CD14-positive monocyte (primary cell): Measurements from ENCODE around the gene DERL2. TPM values are rescaled to one million over a fixed set of nuclear protein-coding genes. Genes with fewer than 3 reads are reported as not detected.

Experiments
- DNase-seq, 3 donors: peaks; one replicate each; pipeline ENCODE4 v3.0.0-alpha.2; 2011 to 2022
- H2AFZ ChIP-seq: 2 replicates; pipeline ENCODE4 v1.6.0; 2012; ENCODE audit warnings: mild to moderate bottlenecking, low read depth, low read length, inconsistent platforms; ENCODE audit not compliant: insufficient read depth, poor library complexity, severe bottlenecking
- H3K27ac ChIP-seq, 2 donors: 1 replicate in 1 of 2; 2 replicates in 1 of 2; pipeline ENCODE4 v1.5.1; 2012 to 2013; ENCODE audit warnings: low read length in 2 of 2, control low read depth in 1 of 2, inconsistent platforms in 1 of 2, low read depth in 1 of 2, mild to moderate bottlenecking in 1 of 2
- H3K27me3 ChIP-seq, 2 donors: one replicate each; pipeline versions ENCODE4 v1.6.0 to v1.6.1; 2011 to 2013; ENCODE audit warnings: low read length in 2 of 2; ENCODE audit not compliant: control insufficient read depth in 2 of 2, insufficient read depth in 2 of 2
- H3K36me3 ChIP-seq, 2 donors: replicated peaks in 1 of 2; 1 replicate in 1 of 2; 2 replicates in 1 of 2; pipeline versions ENCODE4 v1.5.1 to v1.6.1; 2012 to 2013; ENCODE audit warnings: low read length in 2 of 2, control low read depth in 1 of 2, inconsistent platforms in 1 of 2, mild to moderate bottlenecking in 1 of 2; ENCODE audit not compliant: insufficient read depth in 2 of 2, control insufficient read depth in 1 of 2
- H3K4me1 ChIP-seq, 2 donors: 1 replicate in 1 of 2; 2 replicates in 1 of 2; pipeline versions ENCODE4 v1.5.1 to v1.6.1; 2012 to 2013; ENCODE audit warnings: low read length in 2 of 2, control low read depth in 1 of 2, inconsistent platforms in 1 of 2, mild to moderate bottlenecking in 1 of 2, moderate library complexity in 1 of 2; ENCODE audit not compliant: insufficient read depth in 2 of 2, control insufficient read depth in 1 of 2
- H3K4me2 ChIP-seq: replicated peaks from 2 replicates; pipeline ENCODE3; 2012; ENCODE audit warnings: low read length, moderate library complexity, mild to moderate bottlenecking; ENCODE audit not compliant: poor library complexity, severe bottlenecking; ENCODE audit errors: extremely low read depth
- H3K4me3 ChIP-seq, 3 experiments: fragments of 200-600 bp in 1 of 3; sonication (generic) in 1 of 3; replicated peaks in 1 of 3; 1 replicate in 2 of 3; 2 replicates in 1 of 3; pipeline ENCODE4 v1.5.1; 2011 to 2013; ENCODE audit warnings: low read length in 3 of 3, mild to moderate bottlenecking in 3 of 3, control low read depth in 2 of 3, low read depth in 2 of 3, inconsistent platforms in 1 of 3, moderate library complexity in 1 of 3
- H3K79me2 ChIP-seq: 2 replicates; pipeline ENCODE4 v1.6.0; 2012; ENCODE audit warnings: mild to moderate bottlenecking, control low read depth, inconsistent platforms, low read length, moderate library complexity; ENCODE audit not compliant: insufficient read depth
- H3K9ac ChIP-seq: 2 replicates; pipeline ENCODE4 v1.6.0; 2017; ENCODE audit warnings: low read length, mild to moderate bottlenecking; ENCODE audit not compliant: insufficient read depth, poor library complexity, severe bottlenecking
- H3K9me3 ChIP-seq, 2 donors: replicated peaks in 1 of 2; 1 replicate in 1 of 2; 2 replicates in 1 of 2; pipeline versions ENCODE4 v1.5.1 to v1.6.1; 2012 to 2013; ENCODE audit warnings: low read length in 2 of 2, control low read depth in 1 of 2; ENCODE audit not compliant: control insufficient read depth in 1 of 2, insufficient read depth in 1 of 2
- H4K20me1 ChIP-seq: 2 replicates; pipeline ENCODE4 v1.6.0; 2012; ENCODE audit warnings: mild to moderate bottlenecking, low read length, control low read depth, moderate library complexity; ENCODE audit not compliant: insufficient read depth
- H3K27ac Mint-ChIP-seq, 7 donors: one replicate each; pipeline ENCODE4 v1.8.0; 2020; ENCODE audit warnings: mild to moderate bottlenecking in 7 of 7, mixed read lengths in 7 of 7, moderate library complexity in 6 of 7, inconsistent platforms in 2 of 7
- H3K27me3 Mint-ChIP-seq, 3 donors: one replicate each; pipeline ENCODE4 v1.8.0; 2021 to 2022; ENCODE audit warnings: low read depth in 3 of 3, mild to moderate bottlenecking in 3 of 3, mixed read lengths in 3 of 3, moderate library complexity in 3 of 3, inconsistent platforms in 1 of 3
- H3K36me3 Mint-ChIP-seq, 2 donors: one replicate each; pipeline ENCODE4 v1.8.0; 2020; ENCODE audit warnings: mixed read lengths in 2 of 2, inconsistent platforms in 1 of 2, mild to moderate bottlenecking in 1 of 2
- H3K4me1 Mint-ChIP-seq: one replicate; pipeline ENCODE4 v1.8.0; 2020; ENCODE audit warnings: mild to moderate bottlenecking, mixed read lengths
- H3K4me3 Mint-ChIP-seq, 2 donors: one replicate each; pipeline ENCODE4 v1.8.0; 2020; ENCODE audit warnings: mild to moderate bottlenecking in 2 of 2, mixed read lengths in 2 of 2, moderate library complexity in 1 of 2
- H3K9me3 Mint-ChIP-seq, 7 donors: one replicate each; pipeline ENCODE4 v1.8.0; 2020 to 2022; ENCODE audit warnings: mixed read lengths in 7 of 7, mild to moderate bottlenecking in 6 of 7, moderate library complexity in 6 of 7, inconsistent platforms in 2 of 7
- WGBS: methylation state at CpG from one replicate; pipeline ENCODE4 v1.1.5; 2013; ENCODE audit warnings: missing lambda C conversion rate; ENCODE audit not compliant: insufficient coverage; 5-methylcytosine and 5-hydroxymethylcytosine counted together
- intact Hi-C, 2 donors: fragments of 100-400 bp; cut with micrococcal nuclease; formaldehyde crosslinking; loops; one replicate each; pipeline versions ENCODE4 v1.15.0 to v1.15.1; 2023
- polyA plus RNA-seq, 3 donors: library from polyadenylated mRNA; depleted of rRNA in 1 of 3; unstranded in 2 of 3; stranded (reverse) in 1 of 3; fragments of 300-500 nt in 2 of 3; fragments of >200 nt in 1 of 3; fragmentation: Illumina TruSeq in 2 of 3; gene quantifications; 1 replicate in 2 of 3; 2 replicates in 1 of 3; pipeline ENCODE4 v1.2.3, GENCODE V29; 2012 to 2021
- TF ChIP-seq, protein P1 (sequence below): fragments of 200-600 bp; IDR thresholded peaks from one replicate; pipeline ENCODE4 v1.8.0; 2022; ENCODE audit warnings: antibody characterized with exemption, mild to moderate bottlenecking

Gene DERL2
- polyA plus RNA-seq, 3 donors = 30.6 to 84.9 (median 81.6) TPM

GRCh38 chr17:5464717-5465507, 21.1 kb downstream of the DERL2 start:
- peaks cover 59% of the 10 kb centered on the region for H3K4me1 Mint-ChIP-seq
- H3K9me3 Mint-ChIP-seq = no peaks in the 10 kb centered on the region
- intact Hi-C loops = no loop called here
- no peak overlapping the region for H3K4me3 Mint-ChIP-seq
- TF ChIP-seq, protein P1, sequence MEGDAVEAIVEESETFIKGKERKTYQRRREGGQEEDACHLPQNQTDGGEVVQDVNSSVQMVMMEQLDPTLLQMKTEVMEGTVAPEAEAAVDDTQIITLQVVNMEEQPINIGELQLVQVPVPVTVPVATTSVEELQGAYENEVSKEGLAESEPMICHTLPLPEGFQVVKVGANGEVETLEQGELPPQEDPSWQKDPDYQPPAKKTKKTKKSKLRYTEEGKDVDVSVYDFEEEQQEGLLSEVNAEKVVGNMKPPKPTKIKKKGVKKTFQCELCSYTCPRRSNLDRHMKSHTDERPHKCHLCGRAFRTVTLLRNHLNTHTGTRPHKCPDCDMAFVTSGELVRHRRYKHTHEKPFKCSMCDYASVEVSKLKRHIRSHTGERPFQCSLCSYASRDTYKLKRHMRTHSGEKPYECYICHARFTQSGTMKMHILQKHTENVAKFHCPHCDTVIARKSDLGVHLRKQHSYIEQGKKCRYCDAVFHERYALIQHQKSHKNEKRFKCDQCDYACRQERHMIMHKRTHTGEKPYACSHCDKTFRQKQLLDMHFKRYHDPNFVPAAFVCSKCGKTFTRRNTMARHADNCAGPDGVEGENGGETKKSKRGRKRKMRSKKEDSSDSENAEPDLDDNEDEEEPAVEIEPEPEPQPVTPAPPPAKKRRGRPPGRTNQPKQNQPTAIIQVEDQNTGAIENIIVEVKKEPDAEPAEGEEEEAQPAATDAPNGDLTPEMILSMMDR = no peak
- peaks cover 4 to 13% of the 10 kb centered on the region in 2 donors for H3K36me3 ChIP-seq
- peaks cover 0 to 2% (median 0%) of the 10 kb centered on the region in 3 donors for H3K27me3 Mint-ChIP-seq
- DNase-seq = no peak
- H3K27me3 ChIP-seq = no peaks in the 10 kb centered on the region
- WGBS = 84% methylated on average over 8 of the region's 10 CpGs
- no peak overlapping the region for H2AFZ ChIP-seq
- H3K4me2 ChIP-seq = no peak overlapping the region
- H3K9me3 ChIP-seq = no peaks in the 10 kb centered on the region
- H3K79me2 ChIP-seq = peaks cover 57% of the 10 kb centered on the region
- H3K36me3 Mint-ChIP-seq = peaks cover 19 to 31% of the 10 kb centered on the region in 2 donors
- H3K9ac ChIP-seq = no peak overlapping the region
- H4K20me1 ChIP-seq = peaks cover 4% of the 10 kb centered on the region
- peak overlapping the region in 4 of 7 donors; percentile 1 to 75 (median 15) for H3K27ac Mint-ChIP-seq
- no peak overlapping the region for H3K27ac ChIP-seq
- peaks cover 38 to 42% of the 10 kb centered on the region in 2 donors for H3K4me1 ChIP-seq
- no peak overlapping the region for H3K4me3 ChIP-seq

DNA sequence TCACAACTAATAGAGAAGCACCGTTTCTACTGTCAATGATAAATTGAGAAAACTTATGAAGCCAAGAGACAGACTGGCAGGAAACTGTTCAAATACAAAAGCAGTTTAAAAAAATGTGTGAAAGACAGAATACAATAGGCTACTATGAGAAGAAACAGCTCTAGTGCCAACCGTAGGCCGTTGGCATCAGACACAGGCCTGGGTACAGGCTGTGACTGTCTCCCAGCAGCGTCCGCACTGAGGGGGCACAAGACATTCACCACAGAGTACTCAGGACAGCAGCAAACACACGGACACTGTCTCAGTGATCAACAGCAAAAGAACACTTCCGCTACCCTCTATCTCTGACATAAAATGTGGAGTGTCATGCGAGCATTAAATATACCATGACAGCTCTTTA, 39.2 kb downstream of the DERL2 start:
- Histone ChIP-seq H3K79me2 (no peaks in the 10 kb centered on the region), H3K9ac (no peak overlapping the region), H3K36me3 (peaks cover 66 to 95% of the 10 kb centered on the region in 2 donors), H3K4me3 (no peak overlapping the region), H3K27me3 (no peaks in the 10 kb centered on the region), H2AFZ (no peak overlapping the region), H3K9me3 (no peaks in the 10 kb centered on the region), H3K27ac (no peak overlapping the region), H4K20me1 (no peaks in the 10 kb centered on the region), H3K4me2 (no peak overlapping the region), H3K4me1 (no peaks in the 10 kb centered on the region)
- Mint-ChIP-seq H3K36me3 (peaks cover 75 to 83% of the 10 kb centered on the region in 2 donors), H3K9me3 (no peaks in the 10 kb centered on the region), H3K4me1 (no peaks in the 10 kb centered on the region), H3K4me3 (no peak overlapping the region), H3K27ac (no peak overlapping the region), H3K27me3 (no peaks in the 10 kb centered on the region)
- DNase-seq = no peak
- intact Hi-C loops = no loop called here
- WGBS = 100% methylated on average over 3 of the region's 8 CpGs
- TF ChIP-seq, protein P1 = no peak
